H1 (cell line): ENCODE results near the gene KRT13. TPM values are rescaled to one million over a fixed set of nuclear protein-coding genes. Genes with fewer than 3 reads are reported as not detected.

Experiments
- BACH1 ChIP-seq: IDR thresholded peaks from 2 replicates; pipeline ENCODE4 v1.6.1; 2012; ENCODE audit warnings: low read length, improper control_type of control experiment
- KDM1A ChIP-seq: fragments of 200-600, 300-600 bp; sonication (generic); IDR thresholded peaks from 2 replicates; pipeline ENCODE4 v1.7.1; 2016; ENCODE audit warnings: mild to moderate bottlenecking, low read length, borderline replicate concordance
- SAP30 ChIP-seq: fragments of 300-600 bp; sonication (generic); IDR thresholded peaks from 2 replicates; pipeline ENCODE4 v1.7.1; 2012; ENCODE audit warnings: low read length, moderate library complexity, mild to moderate bottlenecking, inconsistent platforms; ENCODE audit not compliant: insufficient read depth, insufficient replicate concordance
- SIX5 ChIP-seq: IDR thresholded peaks from 2 replicates; pipeline ENCODE4 v1.6.1; 2011; ENCODE audit warnings: mild to moderate bottlenecking, low read depth, low read length
- polyA plus RNA-seq, 7 experiments: library from polyadenylated mRNA; depleted of rRNA in 3 of 7; stranded (reverse) in 5 of 7; unstranded in 2 of 7; fragments of >200 nt in 5 of 7; fragments of 200-250 nt in 2 of 7; gene quantifications; 1 replicate in 5 of 7; 2 replicates in 1 of 7; 4 replicates in 1 of 7; pipeline versions ENCODE4 v1.2.1 to v1.2.3, GENCODE V29; 2011 to 2013; ENCODE audit warnings: missing spikeins in 2 of 7, mixed read lengths in 2 of 7
- total RNA-seq: library from RNA; stranded (reverse); fragmentation: NEBNext Ultra II Directional; extraction: Animal tissue kit (Norgen Biotek cat#: 25700); gene quantifications from 2 replicates; pipeline ENCODE4 v1.2.1, GENCODE V29; 2021
- TF ChIP-seq, protein P1 (sequence below), 3 experiments: IDR thresholded peaks; 1 replicate in 2 of 3; 2 replicates in 1 of 3; pipeline versions ENCODE4 v1.5.1 to v1.6.1; 2011; ENCODE audit warnings: low read length in 3 of 3, mild to moderate bottlenecking in 3 of 3, inconsistent platforms in 2 of 3, low read depth in 1 of 3, moderate library complexity in 1 of 3; ENCODE audit not compliant: insufficient read depth in 1 of 3; ENCODE audit errors: control extremely low read depth in 1 of 3

The KRT13 gene
- total and polyA plus RNA-seq, 2 of the 8 experiments (the other 6 are each of a cell fraction or from before 2014, with no cell fraction given), result 0.09 TPM; not detected in 1

DNA sequence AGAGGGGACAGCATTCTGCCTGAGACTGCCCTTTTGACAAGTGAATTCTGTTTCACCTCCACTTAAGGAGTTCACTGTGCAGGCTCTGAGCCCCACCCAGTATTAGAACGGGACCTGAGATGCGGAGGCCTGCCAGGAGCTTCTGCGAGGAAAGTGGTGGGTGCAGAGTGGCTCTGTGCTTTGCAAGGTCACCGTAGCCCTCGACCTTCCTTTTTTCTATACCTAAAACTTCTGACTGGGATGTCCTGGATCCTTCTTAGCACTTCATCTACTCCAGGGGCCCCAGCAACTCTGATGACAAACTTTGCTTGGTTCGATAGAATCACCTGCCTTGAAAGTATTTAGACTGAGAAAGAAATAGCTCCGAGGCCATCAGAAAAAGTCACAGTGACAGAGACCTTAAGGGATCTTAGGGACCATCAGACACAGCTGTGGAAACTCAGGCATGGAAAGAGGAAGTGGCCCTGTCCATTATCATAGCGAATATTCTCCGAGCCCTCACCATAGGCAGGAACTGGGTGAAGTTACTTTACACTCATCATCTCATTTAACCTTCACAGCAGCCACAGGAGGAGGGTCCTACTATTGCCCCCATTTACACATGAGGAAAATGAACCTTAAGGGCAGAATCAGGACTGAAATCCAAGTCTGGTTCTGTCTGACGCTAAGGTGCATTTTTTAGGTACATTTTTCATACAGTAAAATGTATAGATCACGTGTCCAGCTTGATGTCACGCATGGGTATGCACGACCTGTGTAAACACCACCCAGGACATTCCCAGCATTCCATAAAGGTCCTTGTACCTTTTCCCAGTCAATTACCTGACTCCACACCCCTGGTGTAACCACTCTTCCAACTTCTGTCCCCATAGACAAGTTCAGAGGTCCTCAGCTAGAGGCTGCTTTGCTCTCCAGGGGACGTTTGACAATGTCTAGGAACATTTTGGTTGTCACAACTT lies 676 bp upstream of the KRT13 start (continued):
- TF ChIP-seq, protein P1, sequence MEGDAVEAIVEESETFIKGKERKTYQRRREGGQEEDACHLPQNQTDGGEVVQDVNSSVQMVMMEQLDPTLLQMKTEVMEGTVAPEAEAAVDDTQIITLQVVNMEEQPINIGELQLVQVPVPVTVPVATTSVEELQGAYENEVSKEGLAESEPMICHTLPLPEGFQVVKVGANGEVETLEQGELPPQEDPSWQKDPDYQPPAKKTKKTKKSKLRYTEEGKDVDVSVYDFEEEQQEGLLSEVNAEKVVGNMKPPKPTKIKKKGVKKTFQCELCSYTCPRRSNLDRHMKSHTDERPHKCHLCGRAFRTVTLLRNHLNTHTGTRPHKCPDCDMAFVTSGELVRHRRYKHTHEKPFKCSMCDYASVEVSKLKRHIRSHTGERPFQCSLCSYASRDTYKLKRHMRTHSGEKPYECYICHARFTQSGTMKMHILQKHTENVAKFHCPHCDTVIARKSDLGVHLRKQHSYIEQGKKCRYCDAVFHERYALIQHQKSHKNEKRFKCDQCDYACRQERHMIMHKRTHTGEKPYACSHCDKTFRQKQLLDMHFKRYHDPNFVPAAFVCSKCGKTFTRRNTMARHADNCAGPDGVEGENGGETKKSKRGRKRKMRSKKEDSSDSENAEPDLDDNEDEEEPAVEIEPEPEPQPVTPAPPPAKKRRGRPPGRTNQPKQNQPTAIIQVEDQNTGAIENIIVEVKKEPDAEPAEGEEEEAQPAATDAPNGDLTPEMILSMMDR (IDR thresholded peaks at IDR 0.05; ENCODE audit: control extremely low read depth in 1 of 3, insufficient read depth in 1 of 3, low read depth in 1 of 3, low read length in 3 of 3), result no peak
- no peak for TF ChIP-seq SAP30
- no peak for TF ChIP-seq SIX5
- no peak for TF ChIP-seq KDM1A
- TF ChIP-seq BACH1, result no peak
